IMR-90 (cell line): ENCODE measurements around the gene NT5E. TPM values are rescaled to one million over a fixed set of nuclear protein-coding genes. Genes with fewer than 3 reads are reported as not detected.

Experiments used
- ATAC-seq: fragments of 200-7000 bp; cut with Tn5 transposase; 2 replicates; pipeline ENCODE4 v1.9.1; 2020; ENCODE audit warnings: low read depth, mild to moderate bottlenecking, moderate library complexity
- BruUV-seq: library from RNA; stranded (reverse); fragments of 400-500 nt; replicated peaks from 2 replicates; lab custom pipeline; 2021; lab: Mats Ljungman, UMichigan
- CTCF ChIA-PET: fragments of 300-600 bp; formaldehyde crosslinking; extraction: SDS; loops from one replicate; lab custom pipeline; 2021; ENCODE audit warnings: antibody characterized with exemption; lab: Yijun Ruan, JAX
- POLR2A ChIA-PET: fragments of 300-600 bp; sonication (Branson Sonifier 250); formaldehyde crosslinking; loops from one replicate; lab custom pipeline; 2022; ENCODE audit warnings: antibody characterized with exemption; ENCODE audit not compliant: unreplicated experiment; lab: Charles Lee
- DNase-seq: peaks from one replicate; pipeline ENCODE4 v3.0.0; 2013
- H2AFZ ChIP-seq: replicated peaks from 2 replicates; pipeline ENCODE3; 2013; ENCODE audit warnings: low read length, mild to moderate bottlenecking; ENCODE audit not compliant: poor library complexity
- H2AK5ac ChIP-seq: 2 replicates; pipeline ENCODE4 v1.6.1; 2013; ENCODE audit warnings: low read depth, low read length, inconsistent platforms
- H2AK9ac ChIP-seq: replicated peaks from 2 replicates; pipeline ENCODE3; 2013; ENCODE audit warnings: mild to moderate bottlenecking, low read depth, low read length, moderate library complexity; ENCODE audit not compliant: poor library complexity
- H2BK120ac ChIP-seq: 2 replicates; pipeline ENCODE4 v1.6.1; 2013; ENCODE audit warnings: low read depth, low read length, inconsistent platforms
- H2BK15ac ChIP-seq: 3 replicates; pipeline ENCODE4 v1.6.1; 2013; ENCODE audit warnings: low read depth, low read length, inconsistent platforms
- H2BK20ac ChIP-seq: 2 replicates; pipeline ENCODE4 v1.6.1; 2013; ENCODE audit warnings: low read depth, mild to moderate bottlenecking, inconsistent platforms, low read length, moderate library complexity
- H2BK5ac ChIP-seq: 2 replicates; pipeline ENCODE4 v1.6.1; 2013; ENCODE audit warnings: mild to moderate bottlenecking, low read depth, low read length, inconsistent platforms; ENCODE audit not compliant: poor library complexity, severe bottlenecking
- H3K14ac ChIP-seq: replicated peaks from 2 replicates; pipeline ENCODE4 v1.6.1; 2013; ENCODE audit warnings: low read depth, low read length, inconsistent platforms
- H3K18ac ChIP-seq: 2 replicates; pipeline ENCODE4 v1.6.1; 2013; ENCODE audit warnings: low read depth, low read length, control low read depth
- H3K23ac ChIP-seq: 2 replicates; pipeline ENCODE4 v1.6.1; 2013; ENCODE audit warnings: low read depth, low read length, inconsistent platforms
- H3K27ac ChIP-seq: 2 replicates; pipeline ENCODE4 v1.5.1; 2013; ENCODE audit warnings: mild to moderate bottlenecking, control low read depth, low read length; ENCODE audit not compliant: insufficient read depth
- H3K27me3 ChIP-seq: 2 replicates; pipeline ENCODE4 v1.6.1; 2013; ENCODE audit warnings: low read length; ENCODE audit not compliant: control insufficient read depth, insufficient read depth
- H3K36me3 ChIP-seq: 2 replicates; pipeline ENCODE4 v1.6.1; 2013; ENCODE audit warnings: low read length, mixed read lengths; ENCODE audit not compliant: control insufficient read depth, insufficient read depth
- H3K4ac ChIP-seq: 2 replicates; pipeline ENCODE4 v1.6.1; 2013; ENCODE audit warnings: low read depth, low read length, inconsistent platforms
- H3K4me1 ChIP-seq: 2 replicates; pipeline ENCODE4 v1.6.1; 2013; ENCODE audit warnings: low read length, mixed read lengths; ENCODE audit not compliant: control insufficient read depth, insufficient read depth
- H3K4me2 ChIP-seq: 2 replicates; pipeline ENCODE4 v1.6.1; 2013; ENCODE audit warnings: low read depth, mild to moderate bottlenecking, control low read depth, low read length, moderate library complexity
- H3K4me3 ChIP-seq: 2 replicates; pipeline ENCODE4 v1.5.1; 2013; ENCODE audit warnings: low read depth, mild to moderate bottlenecking, control low read depth, low read length, moderate library complexity; ENCODE audit not compliant: insufficient read depth
- H3K56ac ChIP-seq: 2 replicates; pipeline ENCODE4 v1.6.1; 2013; ENCODE audit warnings: low read length, inconsistent platforms; ENCODE audit not compliant: insufficient read depth; ENCODE audit errors: extremely low read depth
- H3K79me1 ChIP-seq, 2 experiments: 2 replicates each; pipeline ENCODE4 v1.6.1; 2013; ENCODE audit warnings: low read length in 2 of 2, inconsistent platforms in 1 of 2, low read depth in 1 of 2
- H3K9ac ChIP-seq: 2 replicates; pipeline ENCODE4 v1.6.1; 2013; ENCODE audit warnings: low read depth, low read length, control low read depth
- H3K9me1 ChIP-seq: 2 replicates; pipeline ENCODE4 v1.6.1; 2013; ENCODE audit warnings: low read length, inconsistent platforms; ENCODE audit not compliant: insufficient read depth
- H3K9me3 ChIP-seq: 2 replicates; pipeline ENCODE4 v1.6.1; 2013; ENCODE audit warnings: low read length; ENCODE audit not compliant: control insufficient read depth, insufficient read depth
- H4K20me1 ChIP-seq: 2 replicates; pipeline ENCODE4 v1.6.1; 2013; ENCODE audit warnings: low read length, inconsistent platforms; ENCODE audit not compliant: insufficient read depth
- H4K5ac ChIP-seq: 2 replicates; pipeline ENCODE4 v1.6.1; 2013; ENCODE audit warnings: mild to moderate bottlenecking, low read depth, low read length, control low read depth
- H4K8ac ChIP-seq, 2 experiments: 2 replicates each; pipeline ENCODE4 v1.6.1; 2013; ENCODE audit warnings: low read depth in 2 of 2, low read length in 2 of 2, control low read depth in 1 of 2, inconsistent platforms in 1 of 2
- H4K91ac ChIP-seq: 2 replicates; pipeline ENCODE4 v1.6.1; 2013; ENCODE audit warnings: low read depth, low read length, inconsistent platforms; ENCODE audit not compliant: insufficient read depth
- CEBPB ChIP-seq: IDR thresholded peaks from 2 replicates; pipeline ENCODE4 v1.6.1; 2012; ENCODE audit warnings: low read depth, low read length, improper control_type of control experiment
- WGBS, 2 experiments: methylation state at CpG; one replicate each; pipeline versions ENCODE4 v1.1.5 to v1.1.7; 2013; ENCODE audit warnings: missing lambda C conversion rate in 2 of 2; ENCODE audit not compliant: insufficient read length in 1 of 2; ENCODE audit errors: extremely low coverage in 2 of 2; 5-methylcytosine and 5-hydroxymethylcytosine counted together
- dilution Hi-C: fragments of 300-500 bp; cut with HindIII; formaldehyde crosslinking; loops from one replicate; pipeline ENCODE4 v1.14.3; 2018; ENCODE audit warnings: low sequenced_read_pairs; ENCODE audit not compliant: unreplicated experiment
- in situ Hi-C: fragments of 300-500 bp; cut with MboI; formaldehyde crosslinking; loops from 3 replicates; pipeline ENCODE4 v1.14.3; 2019; ENCODE audit warnings: low sequenced_read_pairs, inconsistent platforms, mixed read lengths
- intact Hi-C: fragments of 100-400 bp; cut with micrococcal nuclease; formaldehyde crosslinking; loops from 2 replicates; pipeline ENCODE4 v1.10.0; 2022
- polyA plus RNA-seq, 3 experiments: library from polyadenylated mRNA; depleted of rRNA; stranded (reverse); fragments of >200 nt; gene quantifications; 2 replicates each; pipeline ENCODE4 v1.2.3, GENCODE V29; 2012; ENCODE audit warnings: low replicate concordance in 1 of 3
- total RNA-seq: library from RNA; depleted of rRNA; stranded (reverse); fragments of >200 nt; gene quantifications from 2 replicates; pipeline ENCODE4 v1.2.3, GENCODE V29; 2012

NT5E gene
- total and polyA plus RNA-seq, 2 of the 4 experiments (the other 2 are of a cell fraction): 153 to 280 TPM

DNA sequence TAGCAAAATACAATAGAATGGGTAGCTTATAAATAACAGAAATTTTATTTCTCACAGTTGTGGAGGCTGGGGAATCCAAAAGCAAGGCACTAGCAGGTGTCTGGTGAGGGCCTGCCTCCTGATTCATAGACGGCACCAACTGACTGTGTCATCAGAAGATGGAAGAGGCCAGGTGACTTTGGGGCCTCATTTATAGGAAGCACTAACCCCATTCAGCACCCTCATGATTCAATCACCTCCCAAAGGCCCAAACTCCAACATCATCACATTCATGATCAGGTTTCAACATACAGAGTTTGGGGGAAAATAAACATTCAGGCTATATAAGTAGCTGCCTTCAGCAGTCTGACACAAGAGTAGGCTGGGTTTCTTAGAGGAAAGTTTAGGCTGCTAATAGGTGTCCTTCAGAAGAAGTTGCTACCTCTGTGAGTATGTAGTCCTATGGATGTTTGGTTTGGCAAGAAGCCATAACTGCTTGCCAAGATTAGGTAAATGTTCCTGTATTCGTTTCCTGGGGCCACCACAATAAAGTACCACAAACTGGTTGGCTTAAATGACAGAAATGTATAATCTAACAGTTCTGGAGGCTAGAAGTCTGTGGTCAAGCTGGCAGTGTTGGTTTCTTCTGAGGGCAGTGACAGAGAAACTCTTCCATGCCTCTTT lies 48.8 kb downstream of the NT5E start:
- no peak overlapping the region for H3K4ac ChIP-seq
- no TSS peak for BruUV-seq
- no peak overlapping the region for H3K4me2 ChIP-seq
- H2AFZ ChIP-seq: no peak overlapping the region
- peaks cover 0 to 2% of the 10 kb centered on the region in 2 experiments; a peak in 1 of 4 replicates for H3K79me1 ChIP-seq
- H3K9me1 ChIP-seq: peaks cover 8% of the 10 kb centered on the region; the same call in 1 of the 2 replicates
- no peak overlapping the region for H3K9ac ChIP-seq
- DNase-seq (peak; percentile 46), ATAC-seq (peak; percentile 64)
- H3K14ac ChIP-seq: no peak overlapping the region
- H3K4me1 ChIP-seq: peaks cover 4% of the 10 kb centered on the region
- no peak overlapping the region for H2BK20ac ChIP-seq
- H3K9me3 ChIP-seq: no peaks in the 10 kb centered on the region
- no CpG with 5 or more reads among the region's 2 CpGs for WGBS, 2 experiments
- no peak overlapping the region for H3K27ac ChIP-seq
- no peak overlapping the region for H3K23ac ChIP-seq
- no peak for TF ChIP-seq CEBPB
- peaks cover 7% of the 10 kb centered on the region for H3K36me3 ChIP-seq
- ChIA-PET CTCF (no interaction called here), POLR2A (no interaction called here)
- H3K18ac ChIP-seq: no peak overlapping the region
- no peak overlapping the region for H2AK9ac ChIP-seq
- no peaks in the 10 kb centered on the region for H3K27me3 ChIP-seq
- no peak overlapping the region for H2BK15ac ChIP-seq
- H4K20me1 ChIP-seq: no peaks in the 10 kb centered on the region
- H2BK5ac ChIP-seq: no peak overlapping the region
- no peak overlapping the region for H2BK120ac ChIP-seq
- H3K4me3 ChIP-seq: no peak overlapping the region
- H2AK5ac ChIP-seq: no peak overlapping the region
- no peak overlapping the region for H4K5ac ChIP-seq
- H4K8ac ChIP-seq: no peak overlapping the region
- dilution Hi-C loops: no loop called here
- H4K91ac ChIP-seq: no peak overlapping the region
- in situ Hi-C loops: no loop called here
- H3K56ac ChIP-seq: no peak overlapping the region
- intact Hi-C loops: no loop called here
